ENCODE data around the gene TFF2.

DNA sequence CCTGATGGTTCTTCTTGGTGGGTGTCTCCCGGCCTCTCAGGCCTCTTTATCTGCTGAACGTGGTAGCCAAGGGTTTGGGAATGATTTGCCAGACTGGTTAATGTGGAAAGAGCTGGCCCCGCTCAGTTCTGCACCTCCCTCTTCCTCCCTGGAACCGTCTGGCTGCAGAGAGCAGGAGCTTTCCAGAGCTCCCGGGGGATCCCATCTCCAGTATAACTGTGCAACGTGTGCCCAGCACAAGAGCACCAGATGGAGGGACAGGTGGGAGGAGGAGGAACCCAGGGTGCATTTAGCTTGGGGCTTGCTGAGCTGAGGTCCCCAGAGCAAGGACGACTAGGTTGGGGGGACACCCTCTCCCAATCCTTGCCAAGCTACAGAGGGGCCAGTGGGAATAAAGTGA lies 10.5 kb upstream of the TFF2 start:
- TF ChIP-seq, protein P1, sequence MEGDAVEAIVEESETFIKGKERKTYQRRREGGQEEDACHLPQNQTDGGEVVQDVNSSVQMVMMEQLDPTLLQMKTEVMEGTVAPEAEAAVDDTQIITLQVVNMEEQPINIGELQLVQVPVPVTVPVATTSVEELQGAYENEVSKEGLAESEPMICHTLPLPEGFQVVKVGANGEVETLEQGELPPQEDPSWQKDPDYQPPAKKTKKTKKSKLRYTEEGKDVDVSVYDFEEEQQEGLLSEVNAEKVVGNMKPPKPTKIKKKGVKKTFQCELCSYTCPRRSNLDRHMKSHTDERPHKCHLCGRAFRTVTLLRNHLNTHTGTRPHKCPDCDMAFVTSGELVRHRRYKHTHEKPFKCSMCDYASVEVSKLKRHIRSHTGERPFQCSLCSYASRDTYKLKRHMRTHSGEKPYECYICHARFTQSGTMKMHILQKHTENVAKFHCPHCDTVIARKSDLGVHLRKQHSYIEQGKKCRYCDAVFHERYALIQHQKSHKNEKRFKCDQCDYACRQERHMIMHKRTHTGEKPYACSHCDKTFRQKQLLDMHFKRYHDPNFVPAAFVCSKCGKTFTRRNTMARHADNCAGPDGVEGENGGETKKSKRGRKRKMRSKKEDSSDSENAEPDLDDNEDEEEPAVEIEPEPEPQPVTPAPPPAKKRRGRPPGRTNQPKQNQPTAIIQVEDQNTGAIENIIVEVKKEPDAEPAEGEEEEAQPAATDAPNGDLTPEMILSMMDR (IDR thresholded peaks at IDR 0.05; ENCODE audit: low read depth, low read length), result no peak
- no peak for TF ChIP-seq EZH2phosphoT487 (IDR thresholded peaks at IDR 0.05; ENCODE audit: low read depth)
